Ascending aorta (tissue), 2 donors: ENCODE data around the gene ING1. TPM values are rescaled to one million over a fixed set of nuclear protein-coding genes. Genes with fewer than 3 reads are reported as not detected.
A peak's percentile ranks its signal among the peaks of the same experiment; 100 is the strongest.
"Not testable (repeated sequence)": the region's sequence is repeated elsewhere in the genome, so short reads cannot be mapped to it uniquely, and the experiment has no call there.

ENCODE experiments used
- DNase-seq, 2 donors: peaks; one replicate each; pipeline ENCODE4 v3.0.0-alpha.2; 2019; ENCODE audit warnings: low spot score in 2 of 2
- H3K27ac ChIP-seq, 2 donors: fragments of 200-600 bp; sonication (generic); one replicate each; pipeline ENCODE4 v1.5.1; 2016 to 2017; ENCODE audit warnings: mild to moderate bottlenecking in 1 of 2
- H3K27me3 ChIP-seq: fragments of 200-600 bp; sonication (generic); one replicate; pipeline ENCODE4 v1.5.1; 2017
- H3K36me3 ChIP-seq, 2 donors: fragments of 200-600 bp; sonication (generic); one replicate each; pipeline ENCODE4 v1.5.1; 2016
- H3K4me1 ChIP-seq, 2 donors: fragments of 200-600 bp; sonication (generic); one replicate each; pipeline ENCODE4 v1.5.1; 2016 to 2017; ENCODE audit warnings: mild to moderate bottlenecking in 1 of 2
- H3K4me3 ChIP-seq, 2 donors: fragments of 200-600 bp; sonication (generic); one replicate each; pipeline ENCODE4 v1.5.1; 2016 to 2017; ENCODE audit warnings: mild to moderate bottlenecking in 1 of 2
- H3K9me3 ChIP-seq, 2 donors: fragments of 200-600 bp; sonication (generic); one replicate each; pipeline ENCODE4 v1.5.1; 2016
- intact Hi-C: fragments of 100-400 bp; cut with DNase I; formaldehyde crosslinking; loops from one replicate; pipeline ENCODE4 v1.15.1; 2023
- total RNA-seq: library from RNA; depleted of rRNA; stranded (reverse); fragments of >200 nt; gene quantifications from one replicate; pipeline ENCODE4 v1.1.0, GENCODE V29; 2016
- TF ChIP-seq, protein P1 (sequence below), 3 experiments: fragments of 200-600 bp in 2 of 3; fragments of 450-650 bp in 1 of 3; sonication (generic) in 2 of 3; IDR thresholded peaks; one replicate each; pipeline ENCODE4 v1.5.1; 2016 to 2019; ENCODE audit warnings: antibody characterized with exemption in 3 of 3, mild to moderate bottlenecking in 1 of 3, moderate library complexity in 1 of 3

Gene ING1
- total RNA-seq, 1 donor from 2014 or later: 12.0 TPM

DNA sequence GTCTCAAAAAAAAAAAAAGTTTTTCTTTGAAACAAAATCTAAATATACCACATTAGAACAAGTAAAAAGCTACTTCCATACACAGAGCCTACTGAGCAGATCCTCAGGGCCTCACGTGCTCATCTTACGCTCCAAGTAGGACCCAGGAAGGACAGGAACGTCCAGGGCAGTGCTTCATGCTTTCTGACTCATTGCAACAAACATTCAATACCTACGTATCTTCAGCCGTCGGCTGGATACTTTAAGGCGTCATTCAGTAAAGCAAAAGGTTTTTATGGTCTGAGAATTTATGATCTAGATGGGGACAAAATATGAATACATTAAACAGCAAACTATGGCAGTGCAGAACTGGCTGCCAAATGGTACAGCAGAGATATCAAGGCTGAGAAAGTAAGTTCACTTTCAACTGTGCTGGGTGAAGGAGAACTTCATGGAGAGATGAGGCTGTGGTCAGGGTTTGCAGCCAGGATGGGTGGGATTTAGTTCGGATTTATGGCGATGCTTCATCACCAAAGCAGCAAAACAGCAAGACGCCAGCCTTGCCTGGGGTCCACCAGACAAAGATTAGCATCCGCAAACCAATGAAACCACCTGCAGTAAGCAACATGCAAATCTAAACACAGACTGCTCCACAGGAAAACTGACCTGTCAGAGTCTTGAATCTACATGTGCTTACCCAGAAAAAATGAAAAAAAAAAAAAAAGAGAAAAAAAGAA, 28.0 kb upstream of the ING1 start:
- H3K27me3 ChIP-seq: no peaks in the 10 kb centered on the region
- H3K4me1 ChIP-seq: no peaks in the 10 kb centered on the region
- no peak overlapping the region for H3K27ac ChIP-seq
- no peaks in the 10 kb centered on the region for H3K9me3 ChIP-seq
- TF ChIP-seq, protein P1, sequence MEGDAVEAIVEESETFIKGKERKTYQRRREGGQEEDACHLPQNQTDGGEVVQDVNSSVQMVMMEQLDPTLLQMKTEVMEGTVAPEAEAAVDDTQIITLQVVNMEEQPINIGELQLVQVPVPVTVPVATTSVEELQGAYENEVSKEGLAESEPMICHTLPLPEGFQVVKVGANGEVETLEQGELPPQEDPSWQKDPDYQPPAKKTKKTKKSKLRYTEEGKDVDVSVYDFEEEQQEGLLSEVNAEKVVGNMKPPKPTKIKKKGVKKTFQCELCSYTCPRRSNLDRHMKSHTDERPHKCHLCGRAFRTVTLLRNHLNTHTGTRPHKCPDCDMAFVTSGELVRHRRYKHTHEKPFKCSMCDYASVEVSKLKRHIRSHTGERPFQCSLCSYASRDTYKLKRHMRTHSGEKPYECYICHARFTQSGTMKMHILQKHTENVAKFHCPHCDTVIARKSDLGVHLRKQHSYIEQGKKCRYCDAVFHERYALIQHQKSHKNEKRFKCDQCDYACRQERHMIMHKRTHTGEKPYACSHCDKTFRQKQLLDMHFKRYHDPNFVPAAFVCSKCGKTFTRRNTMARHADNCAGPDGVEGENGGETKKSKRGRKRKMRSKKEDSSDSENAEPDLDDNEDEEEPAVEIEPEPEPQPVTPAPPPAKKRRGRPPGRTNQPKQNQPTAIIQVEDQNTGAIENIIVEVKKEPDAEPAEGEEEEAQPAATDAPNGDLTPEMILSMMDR (IDR thresholded peaks at IDR 0.05): no peak
- intact Hi-C loops: no loop called here
- peak in 1 of 2 donors; percentile 11 for DNase-seq
- peaks cover 60 to 74% of the 10 kb centered on the region in 2 donors for H3K36me3 ChIP-seq
- H3K4me3 ChIP-seq: no peak overlapping the region

DNA sequence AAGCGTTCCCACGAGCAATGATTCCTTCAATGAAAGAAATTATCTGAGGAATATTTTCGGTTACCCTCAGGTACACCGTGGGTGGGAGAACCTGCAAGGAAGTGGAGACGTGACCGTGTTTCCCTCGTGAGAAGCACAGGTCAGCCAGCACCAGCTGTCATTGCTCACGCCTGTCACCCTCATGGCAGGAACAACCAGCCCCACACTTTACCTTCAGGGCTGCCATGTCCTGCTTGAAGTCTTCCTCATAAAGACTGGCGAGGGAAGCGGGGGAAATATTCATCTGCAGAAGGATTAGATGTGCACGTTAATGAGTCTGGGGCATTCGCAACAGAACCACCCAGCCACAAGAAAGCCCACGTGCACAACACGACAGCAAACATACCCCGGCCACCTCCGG, 25.8 kb upstream of the ING1 start:
- TF ChIP-seq, protein P1 (IDR thresholded peaks at IDR 0.05): no peak
- no peaks in the 10 kb centered on the region for H3K4me1 ChIP-seq
- H3K27ac ChIP-seq: no peak overlapping the region
- peaks cover 48 to 59% of the 10 kb centered on the region in 2 donors for H3K36me3 ChIP-seq
- H3K27me3 ChIP-seq: no peaks in the 10 kb centered on the region
- H3K4me3 ChIP-seq: no peak overlapping the region
- DNase-seq: peak in 1 of 2 donors; percentile 52
- intact Hi-C loops: no loop called here
- no peaks in the 10 kb centered on the region for H3K9me3 ChIP-seq

DNA sequence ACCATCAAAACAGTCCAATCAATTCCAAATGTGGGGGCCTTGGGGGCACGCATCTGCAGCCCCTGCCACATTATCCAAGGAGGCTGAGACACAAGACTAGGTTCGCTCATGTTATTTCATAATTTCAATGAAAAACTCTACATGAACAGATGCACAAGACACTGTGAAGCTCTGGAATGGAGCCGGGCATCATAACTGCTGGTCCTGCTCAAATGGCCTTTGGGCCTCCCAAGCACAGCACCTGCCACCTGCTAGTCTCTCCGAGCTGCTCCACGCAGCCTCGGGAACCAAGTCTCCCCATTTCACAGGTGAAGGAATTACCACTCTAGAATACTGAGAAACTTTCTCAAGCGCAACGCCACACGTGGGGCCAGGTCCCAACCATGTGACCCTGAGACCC, 24.5 kb upstream of the ING1 start:
- peak in 1 of 2 donors; percentile 39 for DNase-seq
- Histone ChIP-seq H3K36me3 (peaks cover 50 to 55% of the 10 kb centered on the region in 2 donors), H3K9me3 (no peaks in the 10 kb centered on the region), H3K27me3 (no peaks in the 10 kb centered on the region), H3K4me3 (no peak overlapping the region), H3K27ac (no peak overlapping the region), H3K4me1 (no peaks in the 10 kb centered on the region)
- TF ChIP-seq, protein P1 (IDR thresholded peaks at IDR 0.05): no peak
- intact Hi-C loops: no loop called here

DNA sequence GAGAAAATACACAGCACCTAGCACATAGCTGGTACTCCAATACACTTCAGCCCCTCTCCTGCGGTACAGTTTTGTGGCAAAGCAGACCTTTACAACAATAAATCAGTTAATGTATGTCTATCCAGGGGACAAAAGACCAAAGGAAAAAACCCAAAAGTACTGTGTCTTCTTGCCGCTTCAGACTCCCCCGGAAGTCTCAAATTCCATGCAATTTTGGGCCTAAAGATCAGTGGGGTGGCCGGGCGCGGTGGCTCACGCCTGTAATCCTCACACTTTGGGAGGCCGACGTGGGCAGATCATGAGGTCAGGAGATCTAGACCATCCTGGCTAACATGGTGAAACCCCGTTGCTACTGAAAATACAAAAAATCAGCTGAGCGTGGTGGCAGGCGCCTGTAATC, 23.8 kb upstream of the ING1 start:
- TF ChIP-seq, protein P1 (IDR thresholded peaks at IDR 0.05): no peak
- no peaks in the 10 kb centered on the region for H3K9me3 ChIP-seq
- no peaks in the 10 kb centered on the region for H3K27me3 ChIP-seq
- peak in 1 of 2 donors; percentile 33 for DNase-seq
- peaks cover 43 to 57% of the 10 kb centered on the region in 2 donors for H3K36me3 ChIP-seq
- H3K4me3 ChIP-seq: no peak overlapping the region
- H3K4me1 ChIP-seq: no peaks in the 10 kb centered on the region
- no peak overlapping the region for H3K27ac ChIP-seq
- intact Hi-C loops: no loop called here

DNA sequence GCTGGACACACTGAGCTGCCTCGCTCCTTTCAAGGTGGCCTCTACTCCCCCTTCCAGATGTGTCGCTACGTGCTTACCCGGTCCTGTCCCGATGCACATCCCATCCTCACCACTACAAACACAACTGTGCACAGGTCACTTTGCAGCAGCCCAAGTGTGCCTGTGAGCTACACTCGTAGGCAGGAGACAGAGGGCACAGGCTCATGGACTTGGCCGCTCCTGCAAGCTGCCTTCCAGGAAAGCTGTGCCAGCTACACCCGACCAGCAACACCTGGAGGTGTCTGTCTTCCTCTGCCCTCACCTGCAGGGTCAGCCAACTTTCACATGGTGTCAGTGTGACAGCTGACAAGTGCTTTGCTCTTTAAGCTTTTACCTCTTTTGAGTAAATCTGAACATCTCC, 23.0 kb upstream of the ING1 start:
- Histone ChIP-seq H3K4me3 (no peak overlapping the region), H3K4me1 (no peaks in the 10 kb centered on the region), H3K27ac (no peak overlapping the region), H3K36me3 (peaks cover 35 to 53% of the 10 kb centered on the region in 2 donors), H3K27me3 (no peaks in the 10 kb centered on the region), H3K9me3 (no peaks in the 10 kb centered on the region)
- TF ChIP-seq, protein P1 (IDR thresholded peaks at IDR 0.05): no peak
- intact Hi-C loops: no loop called here
- peak in 1 of 2 donors; percentile 44 for DNase-seq

DNA sequence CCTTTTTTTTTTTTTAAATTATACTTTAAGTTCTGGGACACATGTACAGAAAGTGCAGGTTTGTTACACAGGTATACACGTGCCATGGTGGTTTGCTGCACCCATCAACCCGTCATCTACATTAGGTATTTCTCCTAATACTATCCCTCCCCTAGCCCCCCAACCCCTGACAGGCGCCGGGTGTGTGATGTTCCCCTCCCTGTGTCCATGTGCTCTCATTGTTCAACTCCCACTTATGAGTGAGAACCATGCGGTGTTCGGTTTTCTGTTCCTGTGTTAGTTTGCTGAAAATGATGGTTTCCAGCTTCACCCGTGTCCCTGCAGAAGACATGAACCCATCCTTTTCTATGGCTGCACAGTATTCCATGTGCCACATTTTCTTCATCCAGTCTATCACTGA, 17.7 kb upstream of the ING1 start:
- H3K27me3 ChIP-seq, intact Hi-C loops, H3K4me1 ChIP-seq, H3K27ac ChIP-seq, H3K9me3 ChIP-seq, H3K4me3 ChIP-seq: not testable (repeated sequence)
- DNase-seq: peak in 1 of 2 donors; percentile 22
- H3K36me3 ChIP-seq: peaks cover 48 to 66% of the 10 kb centered on the region in 2 donors
